HepG2 (cell line): ENCODE results near the gene CLDN22. TPM values are rescaled to one million over a fixed set of nuclear protein-coding genes. Genes with fewer than 3 reads are reported as not detected.

Experiments used
- ATAC-seq: fragments of 200-7000 bp; cut with Tn5 transposase; 3 replicates; pipeline ENCODE4 v1.9.1; 2020; ENCODE audit warnings: mild to moderate bottlenecking, moderate library complexity
- BruUV-seq: library from RNA; stranded (reverse); fragments of 400-500 nt; replicated peaks from 2 replicates; lab custom pipeline; 2021; lab: Mats Ljungman, UMichigan
- CTCF ChIA-PET: fragments of 300-600 bp; formaldehyde crosslinking; extraction: SDS; loops from one replicate; lab custom pipeline; 2021; ENCODE audit warnings: low total read pairs, inconsistent platforms, low intra/inter-chr PET ratio; lab: Yijun Ruan, JAX
- POLR2A ChIA-PET: fragments of 350-600 bp; sonication (Branson Sonifier 250); formaldehyde crosslinking; loops from one replicate; lab custom pipeline; 2020; ENCODE audit warnings: antibody characterized with exemption, inconsistent platforms; lab: Yijun Ruan, JAX
- DNase-seq: peaks from one replicate; pipeline ENCODE4 v3.0.0-alpha.2; 2015; ENCODE audit warnings: low spot score
- FAIRE-seq: peaks from 3 replicates; lab custom pipeline; 2011; peaks lifted over from hg19 to GRCh38; lab: Jason Lieb, UNC
- H2AFZ ChIP-seq: one replicate; pipeline ENCODE4 v1.6.1; 2011; ENCODE audit warnings: low read length, inconsistent platforms
- H3K27ac ChIP-seq: fragments of 300-600 bp; 3 replicates; pipeline ENCODE4 v1.8.0; 2011; ENCODE audit warnings: mixed run types, mild to moderate bottlenecking, mixed read lengths, low read length, inconsistent platforms; ENCODE audit not compliant: insufficient read depth; ENCODE audit errors: extremely low read length
- H3K27me3 ChIP-seq, 2 experiments: fragments of 200-600 bp in 1 of 2; 2 replicates in 1 of 2; 3 replicates in 1 of 2; pipeline versions ENCODE4 v1.6.0 to v1.8.0; 2011; ENCODE audit warnings: low read length in 2 of 2, mild to moderate bottlenecking in 2 of 2, moderate library complexity in 2 of 2, inconsistent platforms in 1 of 2; ENCODE audit not compliant: insufficient read depth in 2 of 2, control insufficient read depth in 1 of 2
- H3K36me3 ChIP-seq, 2 experiments: fragments of 200-600 bp in 1 of 2; replicated peaks in 1 of 2; 2 replicates in 1 of 2; 3 replicates in 1 of 2; pipeline versions ENCODE4 v1.5.1 to v1.8.0; 2011; ENCODE audit warnings: low read length in 2 of 2, inconsistent platforms in 1 of 2; ENCODE audit not compliant: insufficient read depth in 2 of 2, control insufficient read depth in 1 of 2
- H3K4me1 ChIP-seq: 2 replicates; pipeline ENCODE4 v1.5.1; 2012; ENCODE audit warnings: low read length, inconsistent platforms; ENCODE audit not compliant: insufficient read depth
- H3K4me2 ChIP-seq: 2 replicates; pipeline ENCODE4 v1.6.0; 2011; ENCODE audit warnings: low read depth, low read length, inconsistent platforms
- H3K4me3 ChIP-seq, 3 experiments: fragments of 200-600 bp in 1 of 3; sonication (generic), shearing (Covaris generic) in 1 of 3; replicated peaks in 1 of 3; 2 replicates each; pipeline ENCODE4 v1.5.1; 2011 to 2016; ENCODE audit warnings: low read length in 3 of 3, inconsistent platforms in 2 of 3, low read depth in 2 of 3, mild to moderate bottlenecking in 2 of 3, control low read depth in 1 of 3, mixed read lengths in 1 of 3; ENCODE audit not compliant: insufficient read depth in 1 of 3
- H3K79me2 ChIP-seq: one replicate; pipeline ENCODE4 v1.6.1; 2011; ENCODE audit warnings: low read length, inconsistent platforms; ENCODE audit not compliant: insufficient read depth
- H3K9ac ChIP-seq: 2 replicates; pipeline ENCODE4 v1.6.0; 2011; ENCODE audit warnings: mild to moderate bottlenecking, low read depth, low read length, inconsistent platforms; ENCODE audit not compliant: insufficient read depth
- H3K9me3 ChIP-seq: 2 replicates; pipeline ENCODE4 v1.5.1; 2012; ENCODE audit warnings: mild to moderate bottlenecking, low read length
- H4K20me1 ChIP-seq: 2 replicates; pipeline ENCODE4 v1.6.0; 2011; ENCODE audit warnings: inconsistent platforms, mild to moderate bottlenecking, low read length, moderate library complexity; ENCODE audit not compliant: insufficient read depth
- PATZ1 ChIP-seq: sonication (generic); formaldehyde crosslinking; IDR thresholded peaks from 2 replicates; pipeline ENCODE4 v1.4.0; 2020; ENCODE audit warnings: missing genetic modification reagents
- PRDM10 ChIP-seq: sonication (generic); formaldehyde crosslinking; IDR thresholded peaks from 2 replicates; pipeline ENCODE4 v1.4.0; 2020; ENCODE audit warnings: low read depth, missing genetic modification reagents
- TBP ChIP-seq: sonication (generic); formaldehyde crosslinking; IDR thresholded peaks from 2 replicates; pipeline ENCODE4 v1.5.0; 2020; ENCODE audit warnings: missing genetic modification reagents
- ZNF432 ChIP-seq: sonication (generic); formaldehyde crosslinking; IDR thresholded peaks from 2 replicates; pipeline ENCODE4 v1.5.0; 2020; ENCODE audit warnings: missing genetic modification reagents, mild to moderate bottlenecking, borderline replicate concordance
- ZNF777 ChIP-seq: sonication (generic); formaldehyde crosslinking; IDR thresholded peaks from 2 replicates; pipeline ENCODE4 v1.4.0; 2020; ENCODE audit warnings: missing genetic modification reagents
- WGBS: methylation state at CpG from one replicate; pipeline ENCODE4 v1.1.6; 2017; ENCODE audit warnings: low lambda C conversion rate; 5-methylcytosine and 5-hydroxymethylcytosine counted together
- in situ Hi-C: cut with HindIII; loops from 2 replicates; pipeline ENCODE4 v1.10.0; 2017; ENCODE audit warnings: low pct_unique_long_range_greater_than_20kb; ENCODE audit not compliant: extremely low pct_ligation_motif_present
- intact Hi-C: fragments of 100-400 bp; cut with micrococcal nuclease; formaldehyde crosslinking; loops from one replicate; pipeline ENCODE4 v1.10.0; 2022; ENCODE audit not compliant: unreplicated experiment
- polyA plus RNA-seq, 8 experiments: library from polyadenylated mRNA; depleted of rRNA in 3 of 8; stranded (reverse) in 7 of 8; unstranded in 1 of 8; fragments of >200 nt; fragmentation: Illumina TruSeq in 4 of 8; extraction: Trizol in 4 of 8; gene quantifications; 2 replicates each; pipeline versions ENCODE4 v1.2.1 to v1.2.3, GENCODE V29; 2011 to 2016; ENCODE audit warnings: low read depth in 4 of 8, missing spikeins in 1 of 8, mixed read lengths in 1 of 8; ENCODE audit not compliant: insufficient read depth in 1 of 8
- total RNA-seq, 5 experiments: library from RNA; depleted of rRNA; stranded (reverse); fragments of >200 nt; fragmentation: Illumina TruSeq; extraction: Trizol; gene quantifications; 2 replicates each; pipeline ENCODE4 v1.2.3, GENCODE V29; 2016; ENCODE audit warnings: low read depth in 1 of 5
- TF ChIP-seq, protein P1 (sequence below): sonication (generic); formaldehyde crosslinking; IDR thresholded peaks from 2 replicates; pipeline ENCODE4 v1.4.0; 2020; ENCODE audit warnings: missing genetic modification reagents, borderline replicate concordance

The CLDN22 gene
- total and polyA plus RNA-seq, 2 of the 13 experiments (the other 11 are each of a cell fraction or from before 2014, with no cell fraction given), result 0.07 TPM; not detected in 1

DNA sequence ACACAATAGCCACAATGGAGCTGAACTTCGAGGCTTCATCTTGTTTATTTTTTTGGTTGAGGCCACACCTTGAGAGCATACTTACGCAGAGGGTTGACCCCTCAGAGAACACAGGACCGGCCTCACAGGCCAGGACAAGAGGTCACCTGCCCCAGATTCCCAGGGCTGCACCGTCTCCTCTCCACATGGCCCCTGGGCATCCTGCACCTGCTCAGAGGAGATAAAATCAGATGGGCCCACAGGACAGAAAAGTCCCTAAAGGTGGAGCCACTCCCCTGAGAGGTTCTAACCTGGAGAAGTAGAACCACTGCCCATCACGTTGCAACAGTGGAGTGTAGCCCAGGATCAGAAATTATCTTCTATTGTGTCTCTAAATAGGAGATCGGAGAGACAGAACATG, 3.2 kb upstream of the CLDN22 start:
- Histone ChIP-seq H3K4me1 (peaks cover 41% of the 10 kb centered on the region), H3K27ac (no peak overlapping the region), H3K79me2 (no peaks in the 10 kb centered on the region), H4K20me1 (no peaks in the 10 kb centered on the region), H3K4me2 (no peak overlapping the region), H3K9me3 (no peaks in the 10 kb centered on the region), H3K27me3 (no peaks in the 10 kb centered on the region; a peak in 1 of 5 replicates), H3K36me3 (peaks cover 3 to 4% of the 10 kb centered on the region in 2 experiments; a peak in 3 of 5 replicates), H3K4me3 (no peak overlapping the region), H3K9ac (no peak overlapping the region), H2AFZ (no peak overlapping the region)
- intact Hi-C loops (no loop called here), in situ Hi-C loops (no loop called here)
- FAIRE-seq, result no peak
- POLR2A ChIA-PET, result no interaction called here
- peak; percentile 4; the same call in 1 of the 3 replicates for ATAC-seq
- TF ChIP-seq PRDM10 (CRISPR knock-in tag) (no peak), ZNF432 (no peak), TBP (CRISPR knock-in tag) (no peak), PATZ1 (CRISPR knock-in tag) (no peak), ZNF777 (CRISPR knock-in tag) (no peak)
- TF ChIP-seq, protein P1, sequence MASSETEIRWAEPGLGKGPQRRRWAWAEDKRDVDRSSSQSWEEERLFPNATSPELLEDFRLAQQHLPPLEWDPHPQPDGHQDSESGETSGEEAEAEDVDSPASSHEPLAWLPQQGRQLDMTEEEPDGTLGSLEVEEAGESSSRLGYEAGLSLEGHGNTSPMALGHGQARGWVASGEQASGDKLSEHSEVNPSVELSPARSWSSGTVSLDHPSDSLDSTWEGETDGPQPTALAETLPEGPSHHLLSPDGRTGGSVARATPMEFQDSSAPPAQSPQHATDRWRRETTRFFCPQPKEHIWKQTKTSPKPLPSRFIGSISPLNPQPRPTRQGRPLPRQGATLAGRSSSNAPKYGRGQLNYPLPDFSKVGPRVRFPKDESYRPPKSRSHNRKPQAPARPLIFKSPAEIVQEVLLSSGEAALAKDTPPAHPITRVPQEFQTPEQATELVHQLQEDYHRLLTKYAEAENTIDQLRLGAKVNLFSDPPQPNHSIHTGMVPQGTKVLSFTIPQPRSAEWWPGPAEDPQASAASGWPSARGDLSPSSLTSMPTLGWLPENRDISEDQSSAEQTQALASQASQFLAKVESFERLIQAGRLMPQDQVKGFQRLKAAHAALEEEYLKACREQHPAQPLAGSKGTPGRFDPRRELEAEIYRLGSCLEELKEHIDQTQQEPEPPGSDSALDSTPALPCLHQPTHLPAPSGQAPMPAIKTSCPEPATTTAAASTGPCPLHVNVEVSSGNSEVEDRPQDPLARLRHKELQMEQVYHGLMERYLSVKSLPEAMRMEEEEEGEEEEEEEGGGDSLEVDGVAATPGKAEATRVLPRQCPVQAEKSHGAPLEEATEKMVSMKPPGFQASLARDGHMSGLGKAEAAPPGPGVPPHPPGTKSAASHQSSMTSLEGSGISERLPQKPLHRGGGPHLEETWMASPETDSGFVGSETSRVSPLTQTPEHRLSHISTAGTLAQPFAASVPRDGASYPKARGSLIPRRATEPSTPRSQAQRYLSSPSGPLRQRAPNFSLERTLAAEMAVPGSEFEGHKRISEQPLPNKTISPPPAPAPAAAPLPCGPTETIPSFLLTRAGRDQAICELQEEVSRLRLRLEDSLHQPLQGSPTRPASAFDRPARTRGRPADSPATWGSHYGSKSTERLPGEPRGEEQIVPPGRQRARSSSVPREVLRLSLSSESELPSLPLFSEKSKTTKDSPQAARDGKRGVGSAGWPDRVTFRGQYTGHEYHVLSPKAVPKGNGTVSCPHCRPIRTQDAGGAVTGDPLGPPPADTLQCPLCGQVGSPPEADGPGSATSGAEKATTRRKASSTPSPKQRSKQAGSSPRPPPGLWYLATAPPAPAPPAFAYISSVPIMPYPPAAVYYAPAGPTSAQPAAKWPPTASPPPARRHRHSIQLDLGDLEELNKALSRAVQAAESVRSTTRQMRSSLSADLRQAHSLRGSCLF (CRISPR knock-in tag), result no peak
- WGBS, result 77% methylated on average over 5 of the region's 6 CpGs
- CTCF ChIA-PET, result no interaction called here
- BruUV-seq, result no TSS peak
- DNase-seq, result no peak
